SK-N-SH treated with all-trans-retinoic acid at 6 μM for 48 hours (cell line): ENCODE data around the gene ADAM8.

ENCODE experiments used
- ATAC-seq: fragments of 200-7000 bp; cut with Tn5 transposase; 3 replicates; pipeline ENCODE4 v1.9.1; 2020; ENCODE audit warnings: mild to moderate bottlenecking, moderate library complexity
- ARNTL ChIP-seq: fragments of 450-650 bp; formaldehyde crosslinking; IDR thresholded peaks from 2 replicates; pipeline ENCODE4 v1.5.0; 2020; ENCODE audit warnings: low read depth, mild to moderate bottlenecking, moderate library complexity, borderline replicate concordance
- CREB5 ChIP-seq: fragments of 250-450 bp; sonication (Bioruptor Pico); IDR thresholded peaks from 2 replicates; pipeline ENCODE4 v1.5.1; 2020; ENCODE audit warnings: low read depth, mild to moderate bottlenecking, moderate library complexity
- CSDC2 ChIP-seq: fragments of 250-450 bp; sonication (Bioruptor Pico); IDR thresholded peaks from 2 replicates; pipeline ENCODE4 v1.5.0; 2020; ENCODE audit warnings: mild to moderate bottlenecking, moderate library complexity
- CSRNP3 ChIP-seq: fragments of 250-450 bp; sonication (Bioruptor Pico); IDR thresholded peaks from 2 replicates; pipeline ENCODE4 v1.5.1; 2021; ENCODE audit warnings: mild to moderate bottlenecking, moderate library complexity
- ESRRG ChIP-seq: fragments of 250-450 bp; sonication (Bioruptor Pico); IDR thresholded peaks from 2 replicates; pipeline ENCODE4 v1.6.1; 2021; ENCODE audit warnings: mild to moderate bottlenecking
- ISL1 ChIP-seq: fragments of 250-450 bp; sonication (Bioruptor Pico); IDR thresholded peaks from 2 replicates; pipeline ENCODE4 v2.1.2; 2022; ENCODE audit warnings: mild to moderate bottlenecking, moderate library complexity
- OSR1 ChIP-seq: fragments of 250-450 bp; sonication (Bioruptor Pico); IDR thresholded peaks from 2 replicates; pipeline ENCODE4 v1.8.0; 2022; ENCODE audit warnings: moderate library complexity, mild to moderate bottlenecking, inconsistent platforms
- PATZ1 ChIP-seq: fragments of 250-450 bp; sonication (Bioruptor Pico); IDR thresholded peaks from 2 replicates; pipeline ENCODE4 v1.8.0; 2020; ENCODE audit warnings: mild to moderate bottlenecking, moderate library complexity, borderline replicate concordance
- POU6F1 ChIP-seq: fragments of 250-450 bp; sonication (Bioruptor Pico); IDR thresholded peaks from 2 replicates; pipeline ENCODE4 v1.8.0; 2021; ENCODE audit warnings: low read depth, mild to moderate bottlenecking, moderate library complexity, borderline replicate concordance
- RARB ChIP-seq: fragments of 250-450 bp; sonication (Bioruptor Pico); IDR thresholded peaks from 2 replicates; pipeline ENCODE4 v1.8.0; 2021; ENCODE audit warnings: mild to moderate bottlenecking, moderate library complexity
- SNAI2 ChIP-seq: fragments of 250-450 bp; sonication (Bioruptor Pico); IDR thresholded peaks from 2 replicates; pipeline ENCODE4 v1.5.0; 2020; ENCODE audit warnings: mild to moderate bottlenecking, moderate library complexity
- TCF4 ChIP-seq: fragments of 250-450 bp; sonication (Bioruptor Pico); IDR thresholded peaks from 2 replicates; pipeline ENCODE4 v1.8.0; 2021; ENCODE audit warnings: mild to moderate bottlenecking, moderate library complexity, borderline replicate concordance
- TOX ChIP-seq: fragments of 250-450 bp; sonication (Bioruptor Pico); IDR thresholded peaks from 2 replicates; pipeline ENCODE4 v1.8.0; 2021; ENCODE audit warnings: mild to moderate bottlenecking, moderate library complexity, borderline replicate concordance
- TSHZ2 ChIP-seq: fragments of 250-450 bp; sonication (Bioruptor Pico); IDR thresholded peaks from 2 replicates; pipeline ENCODE4 v1.5.0; 2020; ENCODE audit warnings: mild to moderate bottlenecking, moderate library complexity
- ZC3H10 ChIP-seq: fragments of 250-450 bp; sonication (Bioruptor Pico); IDR thresholded peaks from 2 replicates; pipeline ENCODE4 v1.5.1; 2021; ENCODE audit warnings: mild to moderate bottlenecking, moderate library complexity
- ZFP3 ChIP-seq: fragments of 250-450 bp; sonication (Bioruptor Pico); IDR thresholded peaks from 2 replicates; pipeline ENCODE4 v1.5.0; 2020; ENCODE audit warnings: mild to moderate bottlenecking, moderate library complexity
- ZFP30 ChIP-seq: fragments of 450-650 bp; formaldehyde crosslinking; IDR thresholded peaks from 2 replicates; pipeline ENCODE4 v1.5.0; 2022; ENCODE audit warnings: mild to moderate bottlenecking, moderate library complexity
- ZNF565 ChIP-seq: fragments of 450-650 bp; formaldehyde crosslinking; conservative IDR thresholded peaks from 2 replicates; pipeline ENCODE4 v1.5.0; 2020; ENCODE audit warnings: low read depth, mild to moderate bottlenecking, moderate library complexity
- ZNF70 ChIP-seq: fragments of 450-650 bp; formaldehyde crosslinking; IDR thresholded peaks from 2 replicates; pipeline ENCODE4 v1.5.0; 2020; ENCODE audit warnings: mild to moderate bottlenecking, moderate library complexity
- ZNF8 ChIP-seq: fragments of 450-650 bp; formaldehyde crosslinking; IDR thresholded peaks from 2 replicates; pipeline ENCODE4 v1.5.0; 2020; ENCODE audit warnings: mild to moderate bottlenecking, moderate library complexity

The ADAM8 gene

GRCh38 chr10:133239990-133240389 lies 36.7 kb downstream of the ADAM8 start:
- no peak for ATAC-seq
- TF ChIP-seq ZFP30 (CRISPR knock-in tag) (no peak), CSDC2 (CRISPR knock-in tag) (no peak), CREB5 (CRISPR knock-in tag) (no peak), PATZ1 (no peak), ZC3H10 (CRISPR knock-in tag) (no peak)
- TF ChIP-seq, all 23 proteins: peak for 0

GRCh38 chr10:133238466-133238804 lies 38.2 kb downstream of the ADAM8 start:
- TF ChIP-seq TCF4 (CRISPR knock-in tag) (no peak), SNAI2 (CRISPR knock-in tag) (no peak), ISL1 (CRISPR knock-in tag) (no peak), CSDC2 (CRISPR knock-in tag) (no peak), CREB5 (CRISPR knock-in tag) (no peak), ZFP3 (no peak), ZC3H10 (CRISPR knock-in tag) (no peak), ESRRG (no peak), ZNF8 (CRISPR knock-in tag) (no peak), TSHZ2 (CRISPR knock-in tag) (no peak), ZNF565 (CRISPR knock-in tag) (no peak), ZNF70 (CRISPR knock-in tag) (no peak), CSRNP3 (CRISPR knock-in tag) (no peak), ARNTL (no peak), OSR1 (CRISPR knock-in tag) (no peak), POU6F1 (CRISPR knock-in tag) (no peak), TOX (CRISPR knock-in tag) (no peak), ZFP30 (CRISPR knock-in tag) (no peak), RARB (CRISPR knock-in tag) (no peak)
- no peak for ATAC-seq
